ENCODE results near the gene PRKCE. TPM values are rescaled to one million over a fixed set of nuclear protein-coding genes. Genes with fewer than 3 reads are reported as not detected.

The PRKCE gene
- total RNA-seq, 1 experiment from 2014 or later, result 2.4 TPM

GRCh38 chr2:45769056-45769455, 117.6 kb downstream of the PRKCE start:
- no peaks in the 10 kb centered on the region for H3K36me3 ChIP-seq (ENCODE audit: insufficient read depth, low read length, poor library complexity, severe bottlenecking)
- no peak overlapping the region for H3K4me3 ChIP-seq (ENCODE audit: low read depth, low read length, poor library complexity, severe bottlenecking)
- DNase-seq (ENCODE audit: low spot score), result no peak
- H3K27me3 ChIP-seq (replicated peaks; ENCODE audit: insufficient read depth, low read depth, low read length, poor library complexity), result no peaks in the 10 kb centered on the region
- no peaks in the 10 kb centered on the region for H3K9me3 ChIP-seq (ENCODE audit: low read depth, low read length, poor library complexity, severe bottlenecking)
- CTCF ChIA-PET, result no interaction called here
- intact Hi-C loops (cut with micrococcal nuclease; ENCODE audit: unreplicated experiment), result no loop called here
- peaks cover 10% of the 10 kb centered on the region for H3K4me1 ChIP-seq (ENCODE audit: insufficient read depth, low read length, poor library complexity, severe bottlenecking)
- no peak overlapping the region for H3K27ac ChIP-seq (ENCODE audit: low read depth, low read length, poor library complexity, severe bottlenecking)
- POLR2A ChIA-PET (ENCODE audit: low non-redundant PET), result no interaction called here
- no TSS peak for BruUV-seq (replicated peaks)
- TF ChIP-seq EZH2 (IDR thresholded peaks at IDR 0.05; ENCODE audit: borderline replicate concordance, low read depth, low read length, poor library complexity, severe bottlenecking), result no peak
- TF ChIP-seq CTCF (conservative IDR thresholded peaks at IDR 0.05; ENCODE audit: low read depth, low read length), result no peak

GRCh38 chr2:45769854-45770576, 118.5 kb downstream of the PRKCE start:
- no peak for DNase-seq (ENCODE audit: low spot score)
- ChIA-PET CTCF (no interaction called here), POLR2A (ENCODE audit: low non-redundant PET) (no interaction called here)
- no TSS peak for BruUV-seq (replicated peaks)
- H3K36me3 ChIP-seq (ENCODE audit: insufficient read depth, low read length, poor library complexity, severe bottlenecking), result no peaks in the 10 kb centered on the region
- H3K27me3 ChIP-seq (replicated peaks; ENCODE audit: insufficient read depth, low read depth, low read length, poor library complexity), result no peaks in the 10 kb centered on the region
- H3K4me3 ChIP-seq (ENCODE audit: low read depth, low read length, poor library complexity, severe bottlenecking), result no peak overlapping the region
- TF ChIP-seq CTCF (conservative IDR thresholded peaks at IDR 0.05; ENCODE audit: low read depth, low read length) (no peak), EZH2 (IDR thresholded peaks at IDR 0.05; ENCODE audit: borderline replicate concordance, low read depth, low read length, poor library complexity, severe bottlenecking) (no peak)
- peaks cover 10% of the 10 kb centered on the region for H3K4me1 ChIP-seq (ENCODE audit: insufficient read depth, low read length, poor library complexity, severe bottlenecking)
- intact Hi-C loops (cut with micrococcal nuclease; ENCODE audit: unreplicated experiment), result no loop called here
- H3K9me3 ChIP-seq (ENCODE audit: low read depth, low read length, poor library complexity, severe bottlenecking), result no peaks in the 10 kb centered on the region
- no peak overlapping the region for H3K27ac ChIP-seq (ENCODE audit: low read depth, low read length, poor library complexity, severe bottlenecking)

GRCh38 chr2:45770811-45771210, 119.3 kb downstream of the PRKCE start:
- Histone ChIP-seq H3K9me3 (ENCODE audit: low read depth, low read length, poor library complexity, severe bottlenecking) (no peaks in the 10 kb centered on the region), H3K36me3 (ENCODE audit: insufficient read depth, low read length, poor library complexity, severe bottlenecking) (no peaks in the 10 kb centered on the region), H3K27ac (ENCODE audit: low read depth, low read length, poor library complexity, severe bottlenecking) (no peak overlapping the region), H3K4me3 (ENCODE audit: low read depth, low read length, poor library complexity, severe bottlenecking) (no peak overlapping the region), H3K4me1 (ENCODE audit: insufficient read depth, low read length, poor library complexity, severe bottlenecking) (peaks cover 5% of the 10 kb centered on the region), H3K27me3 (replicated peaks; ENCODE audit: insufficient read depth, low read depth, low read length, poor library complexity) (no peaks in the 10 kb centered on the region)
- POLR2A ChIA-PET (ENCODE audit: low non-redundant PET), result no interaction called here
- CTCF ChIA-PET, result no interaction called here
- no TSS peak for BruUV-seq (replicated peaks)
- intact Hi-C loops (cut with micrococcal nuclease; ENCODE audit: unreplicated experiment), result no loop called here
- DNase-seq (ENCODE audit: low spot score), result no peak
- TF ChIP-seq CTCF (conservative IDR thresholded peaks at IDR 0.05; ENCODE audit: low read depth, low read length), result no peak
- TF ChIP-seq EZH2 (IDR thresholded peaks at IDR 0.05; ENCODE audit: borderline replicate concordance, low read depth, low read length, poor library complexity, severe bottlenecking), result no peak
